AG08396 (cell line): ENCODE results near the gene LRRC75A.
"Not testable (repeated sequence)": the region's sequence is repeated elsewhere in the genome, so short reads cannot be mapped to it uniquely, and the experiment has no call there.

Experiments used
- DNase-seq: peaks from one replicate; pipeline ENCODE4 v3.0.0; 2012; ENCODE audit warnings: low spot score, mixed read lengths

The LRRC75A gene

DNA sequence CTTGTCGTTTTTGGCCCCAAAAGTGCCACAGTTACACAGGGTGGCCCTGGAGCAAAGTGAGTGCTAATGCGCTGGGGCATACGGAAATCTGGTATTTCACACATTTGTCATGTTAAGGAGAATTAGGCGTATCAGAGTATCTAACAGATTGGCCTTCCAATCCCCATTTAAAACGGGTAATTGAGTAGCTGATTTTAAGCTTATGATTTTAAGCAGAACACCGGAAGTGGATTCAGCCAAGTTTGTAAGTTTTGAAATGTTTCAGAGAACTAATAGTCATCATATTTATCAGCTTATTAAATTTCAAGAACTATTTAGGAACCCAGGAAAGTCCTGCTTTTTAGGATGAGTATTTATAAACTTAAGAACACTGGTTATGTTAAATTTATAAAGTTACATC is 19.5 kb downstream of the LRRC75A start:
- no peak for DNase-seq

GRCh38 chr17:16471295-16471694 is 20.7 kb downstream of the LRRC75A start:
- no peak for DNase-seq

GRCh38 chr17:16470265-16470664 is 21.7 kb downstream of the LRRC75A start:
- no peak for DNase-seq

- DNase-seq = no peak
Measured at GRCh38 chr17:16468428-16468992, 23.5 kb downstream of the LRRC75A start.

GRCh38 chr17:16467886-16468285 is 24.1 kb downstream of the LRRC75A start:
- DNase-seq = no peak

DNA sequence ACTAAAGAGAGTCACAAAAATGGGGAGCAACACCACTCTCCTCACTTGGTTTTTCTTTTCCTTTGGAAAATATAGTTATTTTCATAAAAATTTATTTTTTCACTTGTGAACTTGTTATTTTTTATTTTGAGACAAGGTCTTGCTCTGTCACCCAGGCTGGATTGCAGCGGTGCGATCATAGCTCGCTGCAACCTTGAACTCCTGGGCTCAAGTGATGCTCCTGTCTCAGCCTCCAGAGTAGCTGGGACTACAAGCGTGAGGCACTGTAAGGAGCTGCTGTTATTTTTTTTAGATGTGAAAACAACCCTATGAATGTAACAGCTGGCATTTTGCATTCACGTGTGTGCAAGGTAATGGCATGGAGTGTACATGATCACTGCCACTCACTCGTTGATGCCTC is 24.9 kb downstream of the LRRC75A start:
- DNase-seq = no peak

GRCh38 chr17:16466407-16466806 is 25.6 kb downstream of the LRRC75A start:
- no peak for DNase-seq

DNA sequence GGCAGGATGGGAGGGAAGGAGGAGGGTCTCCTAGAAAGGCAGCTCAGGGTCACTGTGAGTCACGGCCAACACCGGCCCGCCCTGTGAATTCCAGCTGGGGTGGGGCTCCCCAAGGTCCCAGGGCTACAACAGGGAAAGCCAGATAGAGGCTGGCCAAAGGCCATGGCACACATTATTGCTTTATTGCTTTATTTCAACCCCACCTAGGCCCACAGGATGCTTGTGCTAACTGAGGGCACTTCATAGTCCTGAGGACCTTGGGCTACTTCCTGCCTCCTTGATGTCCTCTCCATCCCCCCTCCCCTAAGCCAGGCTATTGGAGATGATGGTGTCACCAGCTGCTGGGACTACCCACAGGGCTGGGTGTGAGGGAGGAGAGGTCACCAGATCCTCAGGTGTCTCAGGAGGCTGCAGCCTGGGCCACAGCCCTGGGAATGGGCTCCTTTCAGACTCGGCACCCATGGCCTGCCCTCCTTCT is 26.1 kb downstream of the LRRC75A start:
- no peak for DNase-seq

- DNase-seq = no peak
Measured at GRCh38 chr17:16465052-16465312, 27.0 kb downstream of the LRRC75A start.

DNA sequence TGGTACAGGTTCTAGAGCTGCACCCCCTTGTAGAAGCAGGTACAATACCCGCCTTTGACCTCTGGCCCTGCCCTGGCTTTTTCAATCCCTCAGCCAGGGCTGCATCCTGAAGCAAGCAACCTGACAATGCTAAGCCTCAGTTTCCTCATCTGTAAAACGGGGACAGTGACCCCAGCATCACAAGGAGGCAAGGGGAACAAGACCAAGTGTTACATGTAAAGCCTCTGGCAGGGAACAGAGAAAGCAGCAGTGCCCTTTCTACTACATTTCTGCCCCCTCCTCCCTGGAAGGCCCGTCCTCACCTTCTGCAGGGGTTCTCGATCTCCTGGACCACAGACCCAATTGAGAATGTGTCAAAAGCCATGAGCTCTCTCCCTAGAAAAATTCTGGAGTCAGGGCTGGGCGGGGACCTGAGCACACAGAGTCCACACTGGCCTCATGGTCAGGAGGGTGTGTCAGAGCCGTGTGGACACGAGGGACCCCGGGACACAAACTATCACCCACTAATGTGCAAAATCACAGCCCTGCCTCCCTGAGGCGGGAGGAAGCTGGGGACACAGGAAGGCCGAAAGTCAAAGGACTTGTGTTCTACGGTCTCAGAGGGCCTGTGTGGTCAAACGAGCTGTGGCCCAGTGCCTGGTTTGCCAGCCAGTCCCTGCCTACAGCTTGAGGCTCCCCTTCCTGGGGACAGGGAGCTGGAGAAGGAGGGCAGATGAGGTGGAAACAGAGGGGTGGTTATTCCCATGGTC is 27.5 kb downstream of the LRRC75A start:
- no peak for DNase-seq

DNA sequence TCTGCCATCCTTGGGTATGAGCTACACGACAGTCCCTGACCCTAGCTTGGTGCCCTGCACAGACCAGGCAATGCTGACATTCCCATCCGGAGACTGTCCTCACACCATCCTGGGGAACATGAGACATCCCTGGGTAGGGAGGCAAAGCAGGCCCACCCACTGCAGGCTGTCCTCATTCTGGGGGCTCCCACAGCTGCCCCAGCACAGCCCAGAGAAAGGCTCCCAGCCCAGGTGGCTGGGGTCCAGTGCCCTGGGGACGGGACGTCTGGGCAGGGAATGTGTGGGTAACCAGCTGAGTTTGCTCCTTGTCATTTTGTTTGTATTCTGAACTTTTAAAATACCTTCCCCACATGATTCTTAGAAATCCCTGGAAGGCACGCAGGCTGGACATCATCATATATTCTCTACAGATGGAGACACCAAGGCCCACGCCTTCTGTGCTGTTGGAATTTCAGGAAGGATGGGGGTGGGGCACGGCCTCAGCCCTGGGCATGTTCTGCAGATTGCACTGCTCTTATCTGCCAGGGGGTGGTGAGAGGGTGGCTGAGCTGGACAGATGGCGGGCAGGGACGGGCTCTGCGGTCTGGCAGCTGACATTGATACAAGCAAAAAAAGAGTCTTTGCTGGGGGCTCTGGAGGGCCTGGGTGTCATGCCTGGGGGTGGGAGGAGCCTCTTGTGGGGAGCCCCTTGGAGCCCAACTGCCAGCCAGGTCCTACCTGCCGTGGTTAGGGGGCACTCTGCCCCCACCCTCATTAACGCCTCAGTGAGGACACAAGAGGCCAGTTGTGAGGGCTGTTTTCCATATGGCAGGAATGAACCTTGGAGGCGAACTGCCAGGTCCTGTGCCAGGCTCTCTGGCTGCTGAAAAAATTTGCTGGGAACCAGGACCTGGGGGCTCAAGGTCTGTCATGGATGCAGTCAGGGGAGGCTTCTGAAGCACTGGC is 28.4 kb downstream of the LRRC75A start:
- peak; percentile 51 for DNase-seq

GRCh38 chr17:16462070-16462864 is 29.7 kb downstream of the LRRC75A start:
- DNase-seq = no peak

GRCh38 chr17:16461606-16461866 is 30.5 kb downstream of the LRRC75A start:
- DNase-seq = no peak

DNA sequence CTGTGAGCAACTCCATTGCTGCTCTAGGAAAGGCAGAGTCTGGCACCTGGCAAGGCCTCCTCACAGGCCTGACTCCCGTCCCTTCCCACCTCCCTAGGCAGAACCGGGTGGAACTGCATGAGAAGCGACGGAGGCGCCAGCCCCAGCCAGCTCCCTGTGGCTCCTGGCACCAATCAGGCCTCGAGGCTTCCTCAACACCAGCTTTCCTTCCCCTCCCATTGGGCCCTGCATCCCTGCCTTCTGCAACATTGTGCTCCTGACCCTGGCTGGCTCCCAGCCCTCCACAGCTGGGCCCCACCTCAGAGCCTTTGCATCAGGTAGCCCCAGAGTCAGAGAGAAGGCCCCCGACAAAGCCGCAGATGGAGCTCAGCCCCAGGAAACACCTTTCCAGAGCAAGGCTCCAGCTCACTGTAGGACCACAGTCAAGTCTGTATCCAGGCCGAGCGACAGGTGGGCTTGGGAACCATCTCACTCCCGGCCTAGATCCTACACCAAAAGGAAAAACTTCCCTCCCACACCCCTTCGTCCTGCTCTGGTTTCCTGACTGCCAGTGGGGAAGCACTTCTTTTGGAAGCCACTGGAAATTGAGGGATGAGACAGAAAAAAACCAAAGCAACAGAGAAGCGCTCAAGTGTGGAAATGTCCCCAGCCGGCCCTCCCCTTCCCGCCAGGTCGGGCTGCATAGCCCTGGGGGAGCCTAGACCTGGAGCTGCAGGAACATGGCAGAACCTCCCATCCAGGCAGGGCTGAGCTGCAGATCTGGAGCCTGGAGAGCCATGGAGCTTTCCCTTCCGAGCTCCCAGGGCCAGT is 31.0 kb downstream of the LRRC75A start:
- DNase-seq = no peak

DNA sequence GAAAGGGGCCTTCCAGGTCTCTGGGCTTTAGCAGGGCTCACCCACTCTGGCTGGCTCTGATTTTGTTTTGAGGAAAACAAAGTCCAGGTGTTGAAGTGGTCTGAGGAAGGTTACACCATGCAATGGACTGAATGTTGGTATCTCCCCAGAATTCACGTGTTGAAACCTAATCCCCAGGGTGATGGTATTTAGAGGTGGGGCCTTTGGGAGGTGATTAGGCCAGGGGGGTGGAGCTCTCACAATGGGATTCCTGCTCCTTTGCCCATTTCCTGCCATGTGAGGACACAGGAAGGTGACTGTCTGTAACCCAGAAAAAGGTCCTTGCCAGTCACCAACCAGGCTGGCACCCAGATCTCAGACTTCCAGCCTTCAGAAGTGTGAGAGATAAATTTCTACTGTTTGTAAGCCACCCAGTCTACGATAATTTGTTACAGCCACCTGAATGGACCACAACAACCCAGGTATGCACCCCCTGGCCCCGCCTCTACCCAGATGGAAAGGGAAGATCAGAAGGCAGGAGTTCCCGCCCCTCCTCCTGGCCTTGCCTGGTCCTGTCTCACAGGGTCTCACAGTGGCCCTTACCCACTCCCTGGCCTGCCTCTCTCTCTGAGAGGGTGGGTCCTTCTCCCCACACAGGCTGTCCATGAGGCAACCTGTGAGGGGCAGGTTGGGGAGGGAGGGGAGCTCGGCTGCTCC is 32.0 kb downstream of the LRRC75A start:
- no peak for DNase-seq

DNA sequence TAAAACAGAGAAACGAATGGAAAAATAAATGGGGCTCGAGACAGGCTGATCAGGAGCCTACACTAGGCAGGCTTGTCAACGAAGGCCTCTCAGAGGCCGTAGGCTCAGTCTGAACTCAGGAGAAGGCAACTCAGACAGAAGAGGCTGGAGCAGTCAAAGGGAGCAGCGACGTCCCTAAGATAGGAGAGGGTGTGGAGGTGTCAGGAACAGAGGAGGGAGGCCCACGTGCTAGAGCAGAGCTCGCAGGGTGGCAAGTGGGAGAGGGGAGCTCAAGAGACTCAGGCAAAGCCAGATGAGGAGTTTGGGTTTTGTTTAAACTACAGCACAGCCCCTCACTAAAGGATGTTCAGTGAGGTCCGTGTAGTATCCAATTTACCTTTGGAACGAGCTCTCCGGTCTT is 32.7 kb downstream of the LRRC75A start:
- no peak for DNase-seq

GRCh38 chr17:16456742-16457316 is 35.2 kb downstream of the LRRC75A start:
- DNase-seq = no peak

DNA sequence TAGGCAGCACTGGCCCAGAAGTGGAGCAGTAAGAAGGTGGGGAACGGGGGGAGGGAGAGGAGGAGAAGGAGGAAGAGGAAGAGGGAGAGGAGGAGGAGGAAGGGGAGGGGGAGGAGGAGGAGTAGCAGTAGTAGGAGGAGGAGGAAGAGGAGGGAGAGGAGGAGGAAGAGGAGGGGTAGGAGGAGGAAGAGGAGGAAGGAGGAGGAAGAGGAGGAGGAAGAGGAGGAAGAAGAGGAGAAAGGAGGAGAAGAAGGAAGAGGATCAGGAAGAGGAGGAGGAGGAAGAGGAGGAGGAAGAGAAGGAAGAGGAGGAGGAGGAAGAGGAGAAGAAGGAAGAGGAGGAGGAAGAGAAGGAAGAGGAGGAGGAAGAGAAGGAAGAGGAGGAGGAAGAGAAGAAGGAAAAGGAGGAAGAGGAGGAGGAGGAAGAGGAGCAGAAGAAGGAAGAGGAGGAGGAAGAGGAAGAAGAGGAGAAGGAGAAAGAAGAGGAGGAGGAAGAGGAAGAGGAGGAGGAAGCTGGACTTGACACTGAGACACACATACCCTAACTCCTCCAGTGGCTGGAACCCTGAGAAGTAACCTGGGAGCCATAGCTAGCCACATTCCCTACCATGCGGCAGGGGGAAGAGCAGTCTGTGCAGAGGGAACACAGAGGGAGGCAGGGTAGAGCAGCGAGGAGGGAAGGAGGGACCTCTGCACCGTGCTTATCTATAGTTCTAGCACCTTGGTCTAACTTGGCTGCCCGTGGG is 35.8 kb downstream of the LRRC75A start:
- no peak for DNase-seq

DNA sequence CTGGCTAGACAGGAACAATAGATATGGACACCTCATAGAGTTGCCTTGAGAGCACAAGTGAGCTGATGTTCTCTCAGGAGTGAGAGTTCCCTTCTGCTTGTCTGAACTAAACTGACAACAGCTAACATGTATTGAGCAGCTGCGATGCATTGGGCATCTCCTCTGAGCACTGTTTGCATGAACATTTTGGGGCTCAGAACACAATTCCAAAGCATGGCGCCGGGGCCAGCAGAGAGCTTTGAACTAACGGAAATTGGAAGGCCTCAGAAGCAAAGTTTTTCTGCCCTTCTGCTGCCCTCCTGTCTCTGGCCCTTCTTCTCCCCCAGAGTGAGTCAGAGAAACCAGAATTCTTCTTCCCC is 38.5 kb downstream of the LRRC75A start:
- DNase-seq = no peak

- not testable (repeated sequence) for DNase-seq
Measured at GRCh38 chr17:16452268-16452667, 39.7 kb downstream of the LRRC75A start.
